Measurements from ENCODE around the gene EEF1AKMT2.

Gene EEF1AKMT2

GRCh38 chr10:124719213-124719851 is 72.4 kb downstream of the EEF1AKMT2 start:
- no peaks in the 10 kb centered on the region for H3K9me2 ChIP-seq (replicated peaks; ENCODE audit: insufficient read depth, low read length)
- peak overlapping the region; percentile 25; the same call in 1 of the 2 replicates for H3K9ac ChIP-seq (ENCODE audit: low read length)
- H3F3A ChIP-seq (ENCODE audit: insufficient read depth, low read length): peaks cover 21% of the 10 kb centered on the region
- peaks cover 37% of the 10 kb centered on the region for H3K4me1 ChIP-seq (ENCODE audit: low read length)
- H3K27ac ChIP-seq (ENCODE audit: low read length): peak overlapping the region; percentile 70; the same call in 1 of the 2 replicates
- no peaks in the 10 kb centered on the region for H3K9me3 ChIP-seq (replicated peaks; ENCODE audit: insufficient read depth, low read length)
- no peaks in the 10 kb centered on the region for H4K20me1 ChIP-seq (ENCODE audit: insufficient read depth, low read length)
- H3K27me3 ChIP-seq (replicated peaks; ENCODE audit: insufficient read depth, low read length): no peaks in the 10 kb centered on the region
- H3K4me2 ChIP-seq (ENCODE audit: low read depth, low read length): peak overlapping the region; percentile 39; the same call in 1 of the 2 replicates
- peak; percentile 82 for DNase-seq
- H3K36me3 ChIP-seq (replicated peaks; ENCODE audit: insufficient read depth, low read length): no peaks in the 10 kb centered on the region
- peak overlapping the region; percentile 21; the same call in 1 of the 2 replicates for H3K4me3 ChIP-seq (ENCODE audit: low read length)
- TF ChIP-seq CTCF (IDR thresholded peaks at IDR 0.05; ENCODE audit: low read length) (peak; percentile 55), EZH2 (optimal IDR thresholded peaks at IDR 0.05; ENCODE audit: low read depth, low read length) (no peak)
- H3K79me2 ChIP-seq (ENCODE audit: low read length): peaks cover 68% of the 10 kb centered on the region
- H2AFZ ChIP-seq (ENCODE audit: low read length): no peak overlapping the region

GRCh38 chr10:124717911-124718741 is 73.6 kb downstream of the EEF1AKMT2 start:
- H3K79me2 ChIP-seq (ENCODE audit: low read length): peaks cover 66% of the 10 kb centered on the region

GRCh38 chr10:124717041-124717757 is 74.5 kb downstream of the EEF1AKMT2 start:
- H3K9me3 ChIP-seq (replicated peaks; ENCODE audit: insufficient read depth, low read length): no peaks in the 10 kb centered on the region
- H4K20me1 ChIP-seq (ENCODE audit: insufficient read depth, low read length): no peaks in the 10 kb centered on the region
- no peaks in the 10 kb centered on the region for H3K9me2 ChIP-seq (replicated peaks; ENCODE audit: insufficient read depth, low read length)
- no peaks in the 10 kb centered on the region for H3K36me3 ChIP-seq (replicated peaks; ENCODE audit: insufficient read depth, low read length)
- H3F3A ChIP-seq (ENCODE audit: insufficient read depth, low read length): peaks cover under 1% of the 10 kb centered on the region; the same call in 1 of the 2 replicates
- H3K4me3 ChIP-seq (ENCODE audit: low read length): no peak overlapping the region
- H3K27ac ChIP-seq (ENCODE audit: low read length): no peak overlapping the region
- H3K9ac ChIP-seq (ENCODE audit: low read length): no peak overlapping the region
- H2AFZ ChIP-seq (ENCODE audit: low read length): no peak overlapping the region
- no peak overlapping the region for H3K4me2 ChIP-seq (ENCODE audit: low read depth, low read length)
- H3K79me2 ChIP-seq (ENCODE audit: low read length): peaks cover 74% of the 10 kb centered on the region
- no peaks in the 10 kb centered on the region for H3K27me3 ChIP-seq (replicated peaks; ENCODE audit: insufficient read depth, low read length)
- no peak for DNase-seq
- TF ChIP-seq CTCF (IDR thresholded peaks at IDR 0.05; ENCODE audit: low read length) (no peak), EZH2 (optimal IDR thresholded peaks at IDR 0.05; ENCODE audit: low read depth, low read length) (no peak), EZH2phosphoT487 (IDR thresholded peaks at IDR 0.05; ENCODE audit: low read length) (no peak)
- H3K4me1 ChIP-seq (ENCODE audit: low read length): peaks cover 17% of the 10 kb centered on the region

More at GRCh38 chr10:124717911-124718741, 73.6 kb downstream of the EEF1AKMT2 start:
- H3K27me3 ChIP-seq (replicated peaks; ENCODE audit: insufficient read depth, low read length): no peaks in the 10 kb centered on the region
- no peak overlapping the region for H3K4me2 ChIP-seq (ENCODE audit: low read depth, low read length)
- no peak for DNase-seq
- no peak overlapping the region; the same call in 1 of the 2 replicates for H3K27ac ChIP-seq (ENCODE audit: low read length)
- no peaks in the 10 kb centered on the region for H4K20me1 ChIP-seq (ENCODE audit: insufficient read depth, low read length)
- H3K9ac ChIP-seq (ENCODE audit: low read length): no peak overlapping the region
- H3F3A ChIP-seq (ENCODE audit: insufficient read depth, low read length): peaks cover 9% of the 10 kb centered on the region
- no peaks in the 10 kb centered on the region for H3K9me2 ChIP-seq (replicated peaks; ENCODE audit: insufficient read depth, low read length)
- H3K9me3 ChIP-seq (replicated peaks; ENCODE audit: insufficient read depth, low read length): no peaks in the 10 kb centered on the region
- H3K4me3 ChIP-seq (ENCODE audit: low read length): no peak overlapping the region
- H3K36me3 ChIP-seq (replicated peaks; ENCODE audit: insufficient read depth, low read length): no peaks in the 10 kb centered on the region
- H2AFZ ChIP-seq (ENCODE audit: low read length): no peak overlapping the region
- TF ChIP-seq EZH2phosphoT487 (IDR thresholded peaks at IDR 0.05; ENCODE audit: low read length) (no peak), CTCF (IDR thresholded peaks at IDR 0.05; ENCODE audit: low read length) (no peak), EZH2 (optimal IDR thresholded peaks at IDR 0.05; ENCODE audit: low read depth, low read length) (no peak)
- H3K4me1 ChIP-seq (ENCODE audit: low read length): peaks cover 26% of the 10 kb centered on the region

Data from MM.1S (cell line).